Neural cell (in vitro differentiated cells): Measurements from ENCODE around the gene LEPR. TPM values are rescaled to one million over a fixed set of nuclear protein-coding genes. Genes with fewer than 3 reads are reported as not detected.

ENCODE experiments used
- H2AFZ ChIP-seq: fragments of 200-600, 300-800 bp; sonication (generic), shearing (Covaris generic); 2 replicates; pipeline ENCODE4 v1.6.0; 2014; ENCODE audit warnings: low read depth, mild to moderate bottlenecking, antibody characterized with exemption, low read length, moderate library complexity
- H3F3A ChIP-seq: fragments of 200-600 bp; shearing (Covaris generic); 2 replicates; pipeline ENCODE4 v1.6.1; 2016; ENCODE audit warnings: mild to moderate bottlenecking, moderate library complexity, mixed read lengths, antibody characterized with exemption, low read length; ENCODE audit not compliant: insufficient read depth, poor library complexity, severe bottlenecking
- H3K27ac ChIP-seq: fragments of 200-600, 300-800 bp; sonication (generic), shearing (Covaris generic); 2 replicates; pipeline ENCODE4 v1.5.1; 2014; ENCODE audit warnings: mild to moderate bottlenecking, low read length, moderate library complexity
- H3K27me3 ChIP-seq: fragments of 300-800, 200-600 bp; sonication (generic), shearing (Covaris generic); 2 replicates; pipeline ENCODE4 v1.6.0; 2014; ENCODE audit warnings: mild to moderate bottlenecking, low read depth, low read length, moderate library complexity; ENCODE audit not compliant: insufficient read depth
- H3K36me3 ChIP-seq: fragments of 300-800, 200-600 bp; sonication (generic), shearing (Covaris generic); 2 replicates; pipeline ENCODE4 v1.5.1; 2014; ENCODE audit warnings: mild to moderate bottlenecking, antibody characterized with exemption, low read length, moderate library complexity; ENCODE audit not compliant: insufficient read depth
- H3K4me2 ChIP-seq: fragments of 300-800, 200-600 bp; sonication (generic), shearing (Covaris generic); 2 replicates; pipeline ENCODE4 v1.6.0; 2014; ENCODE audit warnings: mild to moderate bottlenecking, low read length
- H3K4me3 ChIP-seq: fragments of 300-800, 200-600 bp; sonication (generic), shearing (Covaris generic); 2 replicates; pipeline ENCODE4 v1.5.1; 2014; ENCODE audit warnings: mild to moderate bottlenecking, low read length, moderate library complexity
- H3K79me2 ChIP-seq: fragments of 200-600 bp; shearing (Covaris generic); replicated peaks from 2 replicates; pipeline ENCODE4 v1.6.0; 2014; ENCODE audit warnings: mild to moderate bottlenecking, low read length, moderate library complexity; ENCODE audit not compliant: insufficient read depth
- H3K9ac ChIP-seq: fragments of 300-800, 200-600 bp; sonication (generic), shearing (Covaris generic); 2 replicates; pipeline ENCODE4 v1.6.1; 2016; ENCODE audit warnings: mild to moderate bottlenecking, low read length, mixed read lengths
- H3K9me2 ChIP-seq: fragments of 200-600 bp; shearing (Covaris generic); 2 replicates; pipeline ENCODE4 v1.6.1; 2016; ENCODE audit warnings: mild to moderate bottlenecking, low read length, mixed read lengths; ENCODE audit not compliant: insufficient read depth
- H3K9me3 ChIP-seq: fragments of 200-600, 300-800 bp; sonication (generic), shearing (Covaris generic); 2 replicates; pipeline ENCODE4 v1.6.1; 2016; ENCODE audit warnings: mild to moderate bottlenecking, mixed run types, low read length, moderate library complexity, mixed read lengths
- H4K20me1 ChIP-seq: fragments of 200-600 bp; shearing (Covaris generic); 2 replicates; pipeline ENCODE4 v1.6.1; 2016; ENCODE audit warnings: mild to moderate bottlenecking, mixed run types; ENCODE audit not compliant: insufficient read depth
- EP300 ChIP-seq: fragments of 450-650 bp; conservative IDR thresholded peaks from 2 replicates; pipeline ENCODE4 v1.6.1; 2014; ENCODE audit warnings: antibody characterized with exemption, mild to moderate bottlenecking, moderate library complexity; ENCODE audit not compliant: poor library complexity, severe bottlenecking
- EZH2 ChIP-seq: fragments of 200-600, 300-800 bp; shearing (Covaris generic), sonication (generic); IDR thresholded peaks from 2 replicates; pipeline ENCODE4 v1.6.1; 2014; ENCODE audit warnings: antibody characterized with exemption, low read length, borderline replicate concordance, mild to moderate bottlenecking; ENCODE audit not compliant: insufficient read depth, poor library complexity, severe bottlenecking
- MXI1 ChIP-seq: fragments of 450-650 bp; conservative IDR thresholded peaks from 2 replicates; pipeline ENCODE4 v1.6.1; 2014; ENCODE audit warnings: antibody characterized with exemption, mild to moderate bottlenecking; ENCODE audit not compliant: poor library complexity, severe bottlenecking
- POLR2AphosphoS5 ChIP-seq: IDR thresholded peaks from 2 replicates; pipeline ENCODE4 v1.6.1; 2012
- RAD21 ChIP-seq: fragments of 450-650 bp; conservative IDR thresholded peaks from 2 replicates; pipeline ENCODE4 v1.6.1; 2014; ENCODE audit warnings: antibody characterized with exemption, mild to moderate bottlenecking, moderate library complexity
- SMC3 ChIP-seq: fragments of 450-650 bp; conservative IDR thresholded peaks from 2 replicates; pipeline ENCODE4 v1.6.1; 2014; ENCODE audit warnings: antibody characterized with exemption, mild to moderate bottlenecking, moderate library complexity; ENCODE audit not compliant: poor library complexity
- TAF1 ChIP-seq: IDR thresholded peaks from 2 replicates; pipeline ENCODE4 v1.6.1; 2012; ENCODE audit warnings: low read depth
- polyA plus RNA-seq: library from polyadenylated mRNA; depleted of rRNA; stranded (reverse); fragments of >200 nt; gene quantifications from 2 replicates; pipeline ENCODE4 v1.2.3, GENCODE V29; 2014
- TF ChIP-seq, protein P1 (sequence below): IDR thresholded peaks from 2 replicates; pipeline ENCODE4 v1.6.1; 2012; ENCODE audit warnings: borderline replicate concordance
- TF ChIP-seq, protein P2 (sequence below): fragments of 450-650 bp; IDR thresholded peaks from 2 replicates; pipeline ENCODE4 v1.5.1; 2014; ENCODE audit warnings: antibody characterized with exemption, mild to moderate bottlenecking, moderate library complexity; ENCODE audit not compliant: poor library complexity, severe bottlenecking

Gene LEPR
- polyA plus RNA-seq, 1 donor from 2014 or later = 4.0 TPM

DNA sequence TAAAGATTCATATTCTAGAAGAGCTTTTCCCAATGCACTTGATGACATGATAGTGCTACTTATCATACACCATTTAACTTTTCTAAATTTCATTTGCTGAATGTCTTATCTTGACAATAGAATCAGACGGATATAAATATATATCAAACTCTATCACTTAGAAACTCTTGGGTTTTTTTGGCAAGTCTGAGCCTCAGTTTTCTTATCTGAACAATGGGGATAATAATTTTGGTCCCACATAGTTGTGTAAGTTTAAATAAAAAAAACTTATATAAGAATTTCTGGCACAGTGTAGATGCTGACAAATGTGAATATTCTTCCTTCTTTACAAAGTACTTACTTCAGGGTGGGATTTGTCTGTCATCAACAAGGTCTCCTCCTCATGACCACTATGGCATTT, 21.5 kb upstream of the LEPR start:
- H3K9ac ChIP-seq = no peak overlapping the region
- peaks cover 18% of the 10 kb centered on the region for H3K36me3 ChIP-seq
- no peaks in the 10 kb centered on the region for H3F3A ChIP-seq
- H3K4me2 ChIP-seq = no peak overlapping the region
- no peaks in the 10 kb centered on the region for H4K20me1 ChIP-seq
- H3K27ac ChIP-seq = no peak overlapping the region
- H3K9me3 ChIP-seq = no peaks in the 10 kb centered on the region
- H3K9me2 ChIP-seq = no peaks in the 10 kb centered on the region
- no peak overlapping the region for H2AFZ ChIP-seq
- H3K79me2 ChIP-seq = no peaks in the 10 kb centered on the region
- no peaks in the 10 kb centered on the region for H3K27me3 ChIP-seq
- H3K4me3 ChIP-seq = no peak overlapping the region
- TF ChIP-seq TAF1 (no peak), RAD21 (no peak), SMC3 (no peak), EP300 (no peak), POLR2AphosphoS5 (no peak)
- TF ChIP-seq, protein P1, sequence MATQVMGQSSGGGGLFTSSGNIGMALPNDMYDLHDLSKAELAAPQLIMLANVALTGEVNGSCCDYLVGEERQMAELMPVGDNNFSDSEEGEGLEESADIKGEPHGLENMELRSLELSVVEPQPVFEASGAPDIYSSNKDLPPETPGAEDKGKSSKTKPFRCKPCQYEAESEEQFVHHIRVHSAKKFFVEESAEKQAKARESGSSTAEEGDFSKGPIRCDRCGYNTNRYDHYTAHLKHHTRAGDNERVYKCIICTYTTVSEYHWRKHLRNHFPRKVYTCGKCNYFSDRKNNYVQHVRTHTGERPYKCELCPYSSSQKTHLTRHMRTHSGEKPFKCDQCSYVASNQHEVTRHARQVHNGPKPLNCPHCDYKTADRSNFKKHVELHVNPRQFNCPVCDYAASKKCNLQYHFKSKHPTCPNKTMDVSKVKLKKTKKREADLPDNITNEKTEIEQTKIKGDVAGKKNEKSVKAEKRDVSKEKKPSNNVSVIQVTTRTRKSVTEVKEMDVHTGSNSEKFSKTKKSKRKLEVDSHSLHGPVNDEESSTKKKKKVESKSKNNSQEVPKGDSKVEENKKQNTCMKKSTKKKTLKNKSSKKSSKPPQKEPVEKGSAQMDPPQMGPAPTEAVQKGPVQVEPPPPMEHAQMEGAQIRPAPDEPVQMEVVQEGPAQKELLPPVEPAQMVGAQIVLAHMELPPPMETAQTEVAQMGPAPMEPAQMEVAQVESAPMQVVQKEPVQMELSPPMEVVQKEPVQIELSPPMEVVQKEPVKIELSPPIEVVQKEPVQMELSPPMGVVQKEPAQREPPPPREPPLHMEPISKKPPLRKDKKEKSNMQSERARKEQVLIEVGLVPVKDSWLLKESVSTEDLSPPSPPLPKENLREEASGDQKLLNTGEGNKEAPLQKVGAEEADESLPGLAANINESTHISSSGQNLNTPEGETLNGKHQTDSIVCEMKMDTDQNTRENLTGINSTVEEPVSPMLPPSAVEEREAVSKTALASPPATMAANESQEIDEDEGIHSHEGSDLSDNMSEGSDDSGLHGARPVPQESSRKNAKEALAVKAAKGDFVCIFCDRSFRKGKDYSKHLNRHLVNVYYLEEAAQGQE = no peak
- TF ChIP-seq, protein P2, sequence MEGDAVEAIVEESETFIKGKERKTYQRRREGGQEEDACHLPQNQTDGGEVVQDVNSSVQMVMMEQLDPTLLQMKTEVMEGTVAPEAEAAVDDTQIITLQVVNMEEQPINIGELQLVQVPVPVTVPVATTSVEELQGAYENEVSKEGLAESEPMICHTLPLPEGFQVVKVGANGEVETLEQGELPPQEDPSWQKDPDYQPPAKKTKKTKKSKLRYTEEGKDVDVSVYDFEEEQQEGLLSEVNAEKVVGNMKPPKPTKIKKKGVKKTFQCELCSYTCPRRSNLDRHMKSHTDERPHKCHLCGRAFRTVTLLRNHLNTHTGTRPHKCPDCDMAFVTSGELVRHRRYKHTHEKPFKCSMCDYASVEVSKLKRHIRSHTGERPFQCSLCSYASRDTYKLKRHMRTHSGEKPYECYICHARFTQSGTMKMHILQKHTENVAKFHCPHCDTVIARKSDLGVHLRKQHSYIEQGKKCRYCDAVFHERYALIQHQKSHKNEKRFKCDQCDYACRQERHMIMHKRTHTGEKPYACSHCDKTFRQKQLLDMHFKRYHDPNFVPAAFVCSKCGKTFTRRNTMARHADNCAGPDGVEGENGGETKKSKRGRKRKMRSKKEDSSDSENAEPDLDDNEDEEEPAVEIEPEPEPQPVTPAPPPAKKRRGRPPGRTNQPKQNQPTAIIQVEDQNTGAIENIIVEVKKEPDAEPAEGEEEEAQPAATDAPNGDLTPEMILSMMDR = no peak

DNA sequence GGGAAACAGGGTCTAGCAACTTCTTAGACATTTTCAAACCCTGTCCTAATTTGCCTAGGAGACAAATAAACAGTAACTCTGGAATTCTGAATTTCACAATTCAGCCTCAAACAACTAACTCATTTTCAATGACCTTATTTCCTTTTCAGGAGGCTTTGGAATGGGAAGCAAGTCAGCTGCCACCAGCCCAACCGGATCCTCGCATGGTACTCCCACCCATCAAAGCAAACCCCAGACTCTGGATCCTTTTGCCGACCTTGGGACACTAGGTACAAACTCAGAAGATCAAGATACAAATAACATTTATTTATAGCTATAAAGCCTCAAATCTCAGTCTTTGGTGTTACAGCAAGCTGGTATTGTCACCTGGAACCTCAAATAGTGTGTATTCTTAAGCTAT, 18.9 kb upstream of the LEPR start:
- Histone ChIP-seq H3K4me3 (no peak overlapping the region), H3F3A (no peaks in the 10 kb centered on the region), H4K20me1 (no peaks in the 10 kb centered on the region), H3K9me2 (no peaks in the 10 kb centered on the region), H3K27me3 (no peaks in the 10 kb centered on the region), H3K79me2 (no peaks in the 10 kb centered on the region), H2AFZ (no peak overlapping the region), H3K27ac (no peak overlapping the region), H3K9me3 (no peaks in the 10 kb centered on the region), H3K9ac (no peak overlapping the region), H3K36me3 (peaks cover 14% of the 10 kb centered on the region), H3K4me2 (no peak overlapping the region)
- TF ChIP-seq, protein P1 = no peak
- TF ChIP-seq RAD21 (no peak), POLR2AphosphoS5 (no peak), EP300 (no peak), SMC3 (no peak), MXI1 (no peak), EZH2 (no peak), TAF1 (no peak)
- TF ChIP-seq, protein P2 = no peak
